ENCODE results near the gene ARRB1. TPM values are rescaled to one million over a fixed set of nuclear protein-coding genes. Genes with fewer than 3 reads are reported as not detected.
A peak's percentile ranks its signal among the peaks of the same experiment; 100 is the strongest.

Gene ARRB1
- total RNA-seq, 1 experiment from 2014 or later, result 219 TPM

DNA sequence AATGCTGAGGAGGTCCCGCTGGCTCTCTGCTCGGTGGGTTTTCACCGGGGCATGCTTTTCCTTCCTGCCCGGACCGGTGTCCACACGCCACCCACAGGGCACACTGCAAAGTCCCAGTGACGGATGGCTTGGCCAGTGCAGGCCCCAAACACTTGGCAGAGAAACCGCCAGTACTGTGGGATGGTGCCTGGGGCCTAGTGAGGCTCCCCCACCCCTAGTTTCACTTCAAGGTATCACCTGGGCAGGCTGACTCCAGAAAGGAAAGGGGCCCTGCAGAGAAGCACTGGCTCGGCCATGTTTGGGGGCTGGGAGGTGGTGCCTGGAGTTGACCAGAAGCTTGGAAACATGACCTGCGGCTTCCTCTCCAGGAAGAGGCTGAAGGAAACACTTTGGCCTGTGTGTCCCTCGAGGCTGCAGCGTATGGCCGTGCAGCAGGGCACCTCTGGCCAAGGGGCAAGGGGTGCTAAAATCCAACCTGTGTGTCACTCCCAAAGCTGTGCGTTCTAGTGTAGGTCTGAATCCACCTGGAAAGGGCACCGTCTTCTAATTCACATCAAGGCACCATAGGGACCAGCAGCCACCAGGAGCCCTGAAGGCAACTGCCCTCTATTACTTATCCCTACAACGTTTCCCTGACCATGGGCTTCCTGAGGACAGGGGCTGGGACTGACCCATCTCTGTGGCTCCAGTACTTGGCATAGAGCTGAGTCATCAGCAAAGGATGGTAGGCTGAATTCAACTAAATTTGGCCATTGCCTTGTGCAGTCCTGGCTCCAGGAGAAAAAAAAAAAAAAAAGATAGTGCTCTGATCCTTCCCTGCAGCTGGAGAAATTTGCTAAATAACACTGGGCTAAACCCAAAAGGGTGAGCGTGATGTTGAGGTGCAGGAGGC, 88.3 kb downstream of the ARRB1 start:
- BruUV-seq (replicated peaks), result no TSS peak
- Histone ChIP-seq H3K27ac (ENCODE audit: low read length) (peak overlapping the region; percentile 57), H3K4me1 (ENCODE audit: control insufficient read depth, insufficient read depth, low read length) (peaks cover 35% of the 10 kb centered on the region), H3K4me3 (ENCODE audit: low read depth in 2 of 2, low read length in 2 of 2) (no peak overlapping the region), H3K27me3 (ENCODE audit: control insufficient read depth, insufficient read depth, low read length) (no peaks in the 10 kb centered on the region), H3K36me3 (ENCODE audit: control insufficient read depth, insufficient read depth, low read length) (0 out of 2 replicates have a peak, but pooled peaks cover 2% of the 10 kb centered on the region), H3K9me3 (ENCODE audit: control insufficient read depth, insufficient read depth, low read depth, low read length) (no peaks in the 10 kb centered on the region)
- peak; percentile 5; the same call in 1 of the 2 replicates for ATAC-seq
- intact Hi-C loops (cut with micrococcal nuclease; ENCODE audit: unreplicated experiment) (no loop called here), in situ Hi-C loops (cut with HindIII; ENCODE audit: low pct_unique_long_range_greater_than_20kb, low sequenced_read_pairs) (no loop called here)
- POLR2A ChIA-PET, result no interaction called here
- no peak for DNase-seq (ENCODE audit: low read depth, low spot score)
- CTCF ChIA-PET, result no interaction called here
- TF ChIP-seq SIN3A (IDR thresholded peaks at IDR 0.05; ENCODE audit: borderline replicate concordance, insufficient read depth, low read depth, low read length) (no peak), POLR2AphosphoS5 (IDR thresholded peaks at IDR 0.05; ENCODE audit: low read depth, low read length) (no peak), TCF7L2 (IDR thresholded peaks at IDR 0.05; ENCODE audit: low read depth, low read length) (no peak)
- TF ChIP-seq, protein P1, sequence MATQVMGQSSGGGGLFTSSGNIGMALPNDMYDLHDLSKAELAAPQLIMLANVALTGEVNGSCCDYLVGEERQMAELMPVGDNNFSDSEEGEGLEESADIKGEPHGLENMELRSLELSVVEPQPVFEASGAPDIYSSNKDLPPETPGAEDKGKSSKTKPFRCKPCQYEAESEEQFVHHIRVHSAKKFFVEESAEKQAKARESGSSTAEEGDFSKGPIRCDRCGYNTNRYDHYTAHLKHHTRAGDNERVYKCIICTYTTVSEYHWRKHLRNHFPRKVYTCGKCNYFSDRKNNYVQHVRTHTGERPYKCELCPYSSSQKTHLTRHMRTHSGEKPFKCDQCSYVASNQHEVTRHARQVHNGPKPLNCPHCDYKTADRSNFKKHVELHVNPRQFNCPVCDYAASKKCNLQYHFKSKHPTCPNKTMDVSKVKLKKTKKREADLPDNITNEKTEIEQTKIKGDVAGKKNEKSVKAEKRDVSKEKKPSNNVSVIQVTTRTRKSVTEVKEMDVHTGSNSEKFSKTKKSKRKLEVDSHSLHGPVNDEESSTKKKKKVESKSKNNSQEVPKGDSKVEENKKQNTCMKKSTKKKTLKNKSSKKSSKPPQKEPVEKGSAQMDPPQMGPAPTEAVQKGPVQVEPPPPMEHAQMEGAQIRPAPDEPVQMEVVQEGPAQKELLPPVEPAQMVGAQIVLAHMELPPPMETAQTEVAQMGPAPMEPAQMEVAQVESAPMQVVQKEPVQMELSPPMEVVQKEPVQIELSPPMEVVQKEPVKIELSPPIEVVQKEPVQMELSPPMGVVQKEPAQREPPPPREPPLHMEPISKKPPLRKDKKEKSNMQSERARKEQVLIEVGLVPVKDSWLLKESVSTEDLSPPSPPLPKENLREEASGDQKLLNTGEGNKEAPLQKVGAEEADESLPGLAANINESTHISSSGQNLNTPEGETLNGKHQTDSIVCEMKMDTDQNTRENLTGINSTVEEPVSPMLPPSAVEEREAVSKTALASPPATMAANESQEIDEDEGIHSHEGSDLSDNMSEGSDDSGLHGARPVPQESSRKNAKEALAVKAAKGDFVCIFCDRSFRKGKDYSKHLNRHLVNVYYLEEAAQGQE (IDR thresholded peaks at IDR 0.05; ENCODE audit: insufficient read depth in 1 of 2, low read depth in 2 of 2, low read length in 1 of 2), result no peak
- TF ChIP-seq, protein P2, sequence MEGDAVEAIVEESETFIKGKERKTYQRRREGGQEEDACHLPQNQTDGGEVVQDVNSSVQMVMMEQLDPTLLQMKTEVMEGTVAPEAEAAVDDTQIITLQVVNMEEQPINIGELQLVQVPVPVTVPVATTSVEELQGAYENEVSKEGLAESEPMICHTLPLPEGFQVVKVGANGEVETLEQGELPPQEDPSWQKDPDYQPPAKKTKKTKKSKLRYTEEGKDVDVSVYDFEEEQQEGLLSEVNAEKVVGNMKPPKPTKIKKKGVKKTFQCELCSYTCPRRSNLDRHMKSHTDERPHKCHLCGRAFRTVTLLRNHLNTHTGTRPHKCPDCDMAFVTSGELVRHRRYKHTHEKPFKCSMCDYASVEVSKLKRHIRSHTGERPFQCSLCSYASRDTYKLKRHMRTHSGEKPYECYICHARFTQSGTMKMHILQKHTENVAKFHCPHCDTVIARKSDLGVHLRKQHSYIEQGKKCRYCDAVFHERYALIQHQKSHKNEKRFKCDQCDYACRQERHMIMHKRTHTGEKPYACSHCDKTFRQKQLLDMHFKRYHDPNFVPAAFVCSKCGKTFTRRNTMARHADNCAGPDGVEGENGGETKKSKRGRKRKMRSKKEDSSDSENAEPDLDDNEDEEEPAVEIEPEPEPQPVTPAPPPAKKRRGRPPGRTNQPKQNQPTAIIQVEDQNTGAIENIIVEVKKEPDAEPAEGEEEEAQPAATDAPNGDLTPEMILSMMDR (IDR thresholded peaks at IDR 0.05), result no peak

DNA sequence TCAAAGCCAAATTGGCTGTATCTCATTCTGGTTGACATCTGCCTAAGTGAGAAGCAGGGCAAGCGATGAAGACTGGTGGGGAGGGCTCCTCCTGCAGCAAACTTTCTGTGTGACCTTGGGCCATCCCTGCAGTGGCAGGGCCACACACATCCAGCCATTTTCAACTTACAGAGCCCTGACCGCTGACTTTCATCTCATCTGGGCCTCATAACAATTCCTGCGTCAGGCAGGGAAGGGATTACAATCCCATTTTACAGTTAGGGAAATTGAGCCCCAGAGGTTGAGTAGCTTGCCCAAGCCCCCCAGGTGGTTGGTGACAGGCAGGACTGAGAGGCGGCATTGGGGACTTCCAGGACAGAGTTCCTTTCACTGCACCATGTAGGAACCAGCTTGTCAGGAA, 89.0 kb downstream of the ARRB1 start:
- TF ChIP-seq TCF7L2 (IDR thresholded peaks at IDR 0.05; ENCODE audit: low read depth, low read length) (no peak), POLR2AphosphoS5 (IDR thresholded peaks at IDR 0.05; ENCODE audit: low read depth, low read length) (peak; percentile 26; the same call in 1 of the 2 replicates)
- intact Hi-C loops (cut with micrococcal nuclease; ENCODE audit: unreplicated experiment) (no loop called here), in situ Hi-C loops (cut with HindIII; ENCODE audit: low pct_unique_long_range_greater_than_20kb, low sequenced_read_pairs) (no loop called here)
- ATAC-seq, result no peak
- Histone ChIP-seq H3K27ac (ENCODE audit: low read length) (no peak overlapping the region), H3K27me3 (ENCODE audit: control insufficient read depth, insufficient read depth, low read length) (no peaks in the 10 kb centered on the region), H3K36me3 (ENCODE audit: control insufficient read depth, insufficient read depth, low read length) (0 out of 2 replicates have a peak, but pooled peaks cover 2% of the 10 kb centered on the region), H3K9me3 (ENCODE audit: control insufficient read depth, insufficient read depth, low read depth, low read length) (no peaks in the 10 kb centered on the region), H3K4me1 (ENCODE audit: control insufficient read depth, insufficient read depth, low read length) (peaks cover 35% of the 10 kb centered on the region), H3K4me3 (ENCODE audit: low read depth in 2 of 2, low read length in 2 of 2) (no peak overlapping the region)
- CTCF ChIA-PET, result no interaction called here
- POLR2A ChIA-PET, result interaction anchor here (0.6 kb wide), 1 partner anchor 93 kb away, joined by 3 read pairs; no protein-coding TSS in a partner anchor
- DNase-seq (ENCODE audit: low read depth, low spot score), result no peak
- no TSS peak for BruUV-seq (replicated peaks)
